Stimulated activated naive CD4-positive, alpha-beta T cell (primary cell): ENCODE results near the gene EPC1.
"Not testable (repeated sequence)": the region's sequence is repeated elsewhere in the genome, so short reads cannot be mapped to it uniquely, and the experiment has no call there.

Source experiments
- DNase-seq, 6 experiments: peaks; one replicate each; lab custom pipeline; 2025; lab: John Stamatoyannopoulos, UW

Gene EPC1

GRCh38 chr10:32372000-32372875 lies 25.3 kb upstream of the EPC1 start:
- no peak for DNase-seq

GRCh38 chr10:32371101-32371500 lies 24.1 kb upstream of the EPC1 start:
- no peak for DNase-seq

GRCh38 chr10:32367793-32368453 lies 21.0 kb upstream of the EPC1 start:
- peak; percentile 52 to 83 (median 69) for DNase-seq

- no peak for DNase-seq
Measured at GRCh38 chr10:32366588-32366987, 19.6 kb upstream of the EPC1 start.

DNA sequence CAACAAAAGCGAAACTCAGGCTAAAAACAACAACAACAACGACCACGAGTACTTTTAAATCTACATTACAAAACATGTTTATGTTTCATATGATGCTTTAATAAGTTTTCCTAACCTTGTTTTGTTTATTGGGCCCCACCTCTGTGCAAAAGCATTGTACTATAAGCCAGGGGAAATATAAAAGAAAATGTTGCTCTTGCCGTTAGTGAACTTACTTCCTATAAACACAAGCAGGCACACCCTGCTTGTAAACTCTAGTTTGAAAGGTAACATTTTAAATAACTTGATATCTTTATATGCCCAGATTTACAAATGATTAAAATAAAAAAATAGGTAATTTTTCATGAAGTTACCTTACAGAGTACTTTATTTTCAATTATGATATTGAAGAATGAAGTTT lies 19.2 kb upstream of the EPC1 start:
- no peak for DNase-seq

DNA sequence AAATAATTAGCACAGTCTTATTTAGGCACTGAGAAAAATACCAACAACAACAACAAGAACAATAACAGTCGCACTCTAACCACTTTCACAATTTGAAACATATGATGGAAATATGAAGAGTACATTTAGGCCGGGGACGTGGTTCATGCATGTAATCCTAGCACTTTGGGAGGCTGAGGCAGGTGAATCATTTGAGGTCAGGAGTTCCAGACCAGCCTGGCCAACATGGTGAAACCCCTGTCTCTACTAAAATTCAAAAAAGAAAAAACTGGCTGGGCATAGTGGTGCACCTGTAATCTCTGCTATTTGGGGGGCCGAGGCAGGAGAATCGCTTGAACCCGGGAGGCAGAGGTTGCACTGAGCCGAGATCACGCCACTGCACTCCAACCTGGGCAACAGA lies 18.4 kb upstream of the EPC1 start:
- DNase-seq: not testable (repeated sequence)

GRCh38 chr10:32362571-32362970 lies 15.6 kb upstream of the EPC1 start:
- no peak for DNase-seq

GRCh38 chr10:32360884-32361283 lies 13.9 kb upstream of the EPC1 start:
- no peak for DNase-seq

GRCh38 chr10:32360241-32360640 lies 13.3 kb upstream of the EPC1 start:
- no peak for DNase-seq

GRCh38 chr10:32357056-32357735 lies 10.2 kb upstream of the EPC1 start:
- DNase-seq: peak in 3 of 6 experiments; percentile 24 to 46 (median 43)

GRCh38 chr10:32354690-32355089 lies 7.7 kb upstream of the EPC1 start:
- not testable (repeated sequence) for DNase-seq

DNA sequence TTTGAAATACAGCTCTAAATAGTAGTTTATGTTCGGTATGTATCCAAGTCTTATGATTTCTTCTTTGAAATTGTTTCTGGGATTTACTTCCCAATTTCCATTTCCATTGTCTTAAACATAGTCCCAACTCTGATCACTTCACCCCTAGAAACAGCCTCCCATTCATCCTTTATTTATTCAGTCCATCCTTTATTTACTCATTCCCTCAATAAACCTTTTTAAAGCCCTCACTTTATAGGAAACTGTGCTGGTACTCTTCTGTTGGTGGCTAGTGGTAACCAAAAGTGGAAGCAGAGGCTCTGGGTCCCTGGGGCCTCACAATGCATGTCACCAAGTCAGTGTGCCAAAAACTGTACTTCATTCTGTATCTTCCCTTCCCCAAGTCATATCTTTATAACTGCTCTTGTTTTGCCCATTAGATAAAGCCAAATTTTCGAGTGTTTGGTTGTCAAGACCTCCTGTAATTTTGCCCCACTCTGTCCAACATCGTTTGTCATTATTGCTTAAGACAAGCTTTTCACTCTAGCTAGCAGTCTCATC lies 3.9 kb upstream of the EPC1 start:
- no peak for DNase-seq

- DNase-seq: no peak
Measured at GRCh38 chr10:32349968-32350738, 3.2 kb upstream of the EPC1 start.

DNA sequence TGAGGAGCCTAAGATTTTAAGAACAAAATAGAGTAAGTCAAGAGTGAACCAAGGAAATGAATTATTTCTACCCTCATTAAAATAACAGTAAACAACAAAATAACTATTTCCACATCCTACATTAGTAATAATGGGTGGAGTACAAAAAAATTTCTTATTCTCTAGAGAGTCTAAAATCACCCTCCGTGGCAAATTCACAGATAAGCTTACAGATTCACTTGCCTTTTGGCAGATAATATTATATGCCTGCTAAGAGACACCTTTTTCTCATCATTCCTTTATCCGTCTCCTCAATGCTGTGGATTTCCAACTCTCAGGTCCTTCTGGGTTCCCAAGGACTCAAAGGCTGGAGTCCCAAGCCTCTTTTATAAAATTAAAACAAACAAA lies 2.2 kb upstream of the EPC1 start:
- DNase-seq: no peak

- no peak for DNase-seq
Measured at GRCh38 chr10:32348297-32349198, 1.6 kb upstream of the EPC1 start.

GRCh38 chr10:32347363-32348022 lies 535 bp upstream of the EPC1 start:
- DNase-seq: peak in 1 of 6 experiments; percentile 72

DNA sequence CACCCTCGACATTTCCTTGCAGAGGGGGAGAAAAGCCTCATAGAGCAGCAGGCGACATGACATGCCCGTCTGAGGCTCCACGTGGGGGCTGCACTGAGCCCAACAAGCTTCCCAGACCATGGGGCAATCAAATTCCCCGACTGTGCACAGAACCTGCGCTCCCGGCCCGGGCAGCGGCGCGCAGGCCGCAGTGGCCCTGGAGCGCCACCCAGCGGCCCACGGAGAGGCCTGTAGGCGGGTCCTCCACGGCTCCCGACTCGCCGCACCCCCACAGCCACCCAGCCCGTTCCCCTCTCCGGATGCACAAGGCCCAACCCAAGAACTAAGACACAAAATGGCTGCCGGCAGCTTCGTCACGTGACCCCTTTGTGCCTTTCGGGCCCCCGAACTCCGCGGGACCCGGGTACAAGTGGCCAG lies 816 bp downstream of the EPC1 start:
- DNase-seq: peak; percentile 93 to 99 (median 95)

- no peak for DNase-seq
Measured at GRCh38 chr10:32341596-32341995, 5.4 kb downstream of the EPC1 start.

GRCh38 chr10:32340596-32341180 lies 6.3 kb downstream of the EPC1 start:
- no peak for DNase-seq

- no peak for DNase-seq
Measured at GRCh38 chr10:32338262-32338661, 8.7 kb downstream of the EPC1 start.
